IMR-90 (cell line): ENCODE results near the gene STRIP1.

Experiments used
- CTCF ChIP-seq: conservative IDR thresholded peaks from 2 replicates; pipeline ENCODE4 v1.5.1; 2012; ENCODE audit warnings: mild to moderate bottlenecking, low read depth, low read length, improper control_type of control experiment
- RFX5 ChIP-seq: IDR thresholded peaks from 2 replicates; pipeline ENCODE4 v1.8.0; 2012; ENCODE audit warnings: low read depth, mild to moderate bottlenecking, low read length, moderate library complexity

GRCh38 chr1:109997204-109997866 is 37.1 kb upstream of the STRIP1 start:
- TF ChIP-seq RFX5 = no peak
- no peak for TF ChIP-seq CTCF
